Breast epithelium (tissue), 4 donors: ENCODE measurements around the gene RGS12. TPM values are rescaled to one million over a fixed set of nuclear protein-coding genes. Genes with fewer than 3 reads are reported as not detected.

Experiments used
- DNase-seq, 2 donors: peaks; one replicate each; pipeline ENCODE4 v3.0.0-alpha.2; 2019; ENCODE audit warnings: low spot score in 2 of 2
- H3K27ac ChIP-seq, 2 donors: fragments of 200-600 bp; sonication (generic) in 1 of 2; one replicate each; pipeline ENCODE4 v1.5.1; 2016 to 2019; ENCODE audit warnings: mild to moderate bottlenecking in 1 of 2
- H3K27me3 ChIP-seq, 2 donors: fragments of 200-600 bp; sonication (generic) in 1 of 2; one replicate each; pipeline versions ENCODE4 v1.5.1 to v1.6.0; 2017 to 2019; ENCODE audit warnings: control low read depth in 1 of 2, mild to moderate bottlenecking in 1 of 2
- H3K36me3 ChIP-seq: fragments of 200-600 bp; one replicate; pipeline ENCODE4 v1.5.1; 2019
- H3K4me1 ChIP-seq, 2 donors: fragments of 200-600 bp; sonication (generic); one replicate each; pipeline ENCODE4 v1.5.1; 2016 to 2019; ENCODE audit warnings: control low read depth in 1 of 2
- H3K4me3 ChIP-seq, 3 donors: fragments of 200-600 bp; sonication (generic); 1 replicate in 2 of 3; 2 replicates in 1 of 3; pipeline ENCODE4 v1.5.1; 2016 to 2019; ENCODE audit warnings: mild to moderate bottlenecking in 3 of 3, moderate library complexity in 2 of 3
- H3K9me3 ChIP-seq, 2 donors: fragments of 200-600 bp; sonication (generic) in 1 of 2; one replicate each; pipeline ENCODE4 v1.5.1; 2016 to 2019; ENCODE audit warnings: control low read depth in 1 of 2
- POLR2A ChIP-seq: fragments of 450-650 bp; IDR thresholded peaks from one replicate; pipeline ENCODE4 v1.6.1; 2016; ENCODE audit warnings: antibody characterized with exemption, mild to moderate bottlenecking, moderate library complexity
- POLR2AphosphoS5 ChIP-seq, 3 donors: sonication (generic); formaldehyde crosslinking; IDR thresholded peaks; one replicate each; pipeline ENCODE4 v1.6.1; 2017; ENCODE audit warnings: antibody characterized with exemption in 3 of 3
- intact Hi-C: fragments of 100-400 bp; cut with DNase I; formaldehyde crosslinking; loops from one replicate; pipeline ENCODE4 v1.15.1; 2023; ENCODE audit warnings: low total_unique reads
- total RNA-seq, 3 donors: library from RNA; depleted of rRNA; stranded (reverse); fragments of >200 nt; gene quantifications; one replicate each; pipeline ENCODE4 v1.1.0, GENCODE V29; 2016
- TF ChIP-seq, protein P1 (sequence below), 3 donors: fragments of 450-650 bp; IDR thresholded peaks; one replicate each; pipeline ENCODE4 v1.5.1; 2016 to 2017; ENCODE audit warnings: antibody characterized with exemption in 3 of 3, mild to moderate bottlenecking in 3 of 3, moderate library complexity in 3 of 3

The RGS12 gene
- total RNA-seq, 3 donors from 2014 or later: 24.3 to 94.5 (median 29.9) TPM

GRCh38 chr4:3245676-3246075 is 47.1 kb upstream of the RGS12 start:
- intact Hi-C loops: no loop called here
- DNase-seq: no peak
- H3K4me1 ChIP-seq: no peaks in the 10 kb centered on the region
- no peaks in the 10 kb centered on the region for H3K27me3 ChIP-seq
- TF ChIP-seq, protein P1, sequence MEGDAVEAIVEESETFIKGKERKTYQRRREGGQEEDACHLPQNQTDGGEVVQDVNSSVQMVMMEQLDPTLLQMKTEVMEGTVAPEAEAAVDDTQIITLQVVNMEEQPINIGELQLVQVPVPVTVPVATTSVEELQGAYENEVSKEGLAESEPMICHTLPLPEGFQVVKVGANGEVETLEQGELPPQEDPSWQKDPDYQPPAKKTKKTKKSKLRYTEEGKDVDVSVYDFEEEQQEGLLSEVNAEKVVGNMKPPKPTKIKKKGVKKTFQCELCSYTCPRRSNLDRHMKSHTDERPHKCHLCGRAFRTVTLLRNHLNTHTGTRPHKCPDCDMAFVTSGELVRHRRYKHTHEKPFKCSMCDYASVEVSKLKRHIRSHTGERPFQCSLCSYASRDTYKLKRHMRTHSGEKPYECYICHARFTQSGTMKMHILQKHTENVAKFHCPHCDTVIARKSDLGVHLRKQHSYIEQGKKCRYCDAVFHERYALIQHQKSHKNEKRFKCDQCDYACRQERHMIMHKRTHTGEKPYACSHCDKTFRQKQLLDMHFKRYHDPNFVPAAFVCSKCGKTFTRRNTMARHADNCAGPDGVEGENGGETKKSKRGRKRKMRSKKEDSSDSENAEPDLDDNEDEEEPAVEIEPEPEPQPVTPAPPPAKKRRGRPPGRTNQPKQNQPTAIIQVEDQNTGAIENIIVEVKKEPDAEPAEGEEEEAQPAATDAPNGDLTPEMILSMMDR (IDR thresholded peaks at IDR 0.05): no peak
- TF ChIP-seq POLR2A (no peak), POLR2AphosphoS5 (IDR thresholded peaks at IDR 0.05) (no peak)
- H3K36me3 ChIP-seq: no peaks in the 10 kb centered on the region
- H3K4me3 ChIP-seq: no peak overlapping the region
- H3K27ac ChIP-seq: no peak overlapping the region
- H3K9me3 ChIP-seq: no peaks in the 10 kb centered on the region

- Histone ChIP-seq H3K36me3 (no peaks in the 10 kb centered on the region), H3K27ac (no peak overlapping the region), H3K27me3 (no peaks in the 10 kb centered on the region), H3K9me3 (no peaks in the 10 kb centered on the region), H3K4me3 (no peak overlapping the region), H3K4me1 (no peaks in the 10 kb centered on the region)
- TF ChIP-seq POLR2A (no peak), POLR2AphosphoS5 (IDR thresholded peaks at IDR 0.05) (no peak)
- TF ChIP-seq, protein P1 (IDR thresholded peaks at IDR 0.05): no peak
- no peak for DNase-seq
- intact Hi-C loops: no loop called here
Observed at GRCh38 chr4:3246458-3247398, 46.1 kb upstream of the RGS12 start.

DNA sequence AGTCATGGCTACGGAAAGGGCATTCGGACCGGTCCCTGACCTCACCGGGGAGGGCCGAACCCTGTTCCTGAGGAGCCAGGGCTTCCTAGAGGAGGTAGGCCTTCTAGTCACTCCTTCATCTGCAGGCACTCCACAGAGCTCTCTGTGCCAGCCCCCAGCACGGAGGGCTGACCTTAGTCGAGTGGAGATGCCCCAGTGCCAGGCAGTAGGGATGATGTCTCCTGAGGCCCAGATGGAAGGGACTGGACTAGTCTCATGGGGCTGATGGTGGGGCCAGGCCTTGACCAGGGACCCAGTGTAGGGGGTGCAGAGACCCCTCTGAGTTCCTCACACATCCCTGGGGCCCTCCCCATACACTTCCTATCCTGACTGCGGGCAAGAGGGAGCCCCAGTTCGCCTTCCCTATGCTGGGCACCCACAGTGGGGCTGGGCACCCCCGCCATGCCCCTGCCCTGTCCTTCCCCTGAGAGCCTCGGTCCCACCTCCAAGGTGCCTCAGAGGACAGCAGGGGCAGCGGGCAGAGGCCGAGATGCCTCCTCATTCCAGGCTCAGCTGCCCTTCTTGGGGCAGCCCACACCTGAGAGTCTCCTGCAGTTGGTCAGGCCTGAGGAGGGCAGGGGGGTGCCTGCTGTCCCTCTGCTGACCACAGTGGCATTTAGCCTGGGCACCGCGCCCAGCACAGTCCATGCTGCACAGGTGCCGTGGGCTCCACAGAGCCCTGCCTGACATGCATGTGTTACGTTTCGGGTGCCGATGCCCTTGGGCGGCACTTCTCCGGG is 45.2 kb upstream of the RGS12 start:
- TF ChIP-seq, protein P1 (IDR thresholded peaks at IDR 0.05): no peak
- TF ChIP-seq POLR2AphosphoS5 (IDR thresholded peaks at IDR 0.05) (no peak), POLR2A (no peak)
- H3K9me3 ChIP-seq: no peaks in the 10 kb centered on the region
- no peak for DNase-seq
- H3K36me3 ChIP-seq: no peaks in the 10 kb centered on the region
- H3K27me3 ChIP-seq: no peaks in the 10 kb centered on the region
- intact Hi-C loops: no loop called here
- H3K27ac ChIP-seq: no peak overlapping the region
- no peaks in the 10 kb centered on the region for H3K4me1 ChIP-seq
- H3K4me3 ChIP-seq: no peak overlapping the region

DNA sequence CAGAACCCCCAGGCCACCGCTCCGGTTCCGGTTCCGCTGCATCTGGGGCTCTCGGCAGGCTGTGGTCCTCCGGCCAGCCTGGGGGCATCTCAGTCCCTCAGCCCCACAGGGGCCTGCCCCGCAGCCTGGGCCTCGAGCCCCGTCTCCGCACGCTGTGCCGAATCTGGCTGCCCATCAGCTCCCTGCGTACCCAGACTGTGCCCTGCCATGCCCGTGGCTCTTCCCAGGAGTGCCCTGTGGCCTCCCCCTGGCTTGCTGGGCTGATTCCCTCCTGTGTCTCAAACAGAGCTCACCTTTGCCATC is 44.7 kb upstream of the RGS12 start:
- Histone ChIP-seq H3K4me1 (no peaks in the 10 kb centered on the region), H3K9me3 (no peaks in the 10 kb centered on the region), H3K4me3 (no peak overlapping the region), H3K27ac (no peak overlapping the region), H3K27me3 (no peaks in the 10 kb centered on the region), H3K36me3 (no peaks in the 10 kb centered on the region)
- TF ChIP-seq POLR2A (no peak), POLR2AphosphoS5 (IDR thresholded peaks at IDR 0.05) (no peak)
- TF ChIP-seq, protein P1 (IDR thresholded peaks at IDR 0.05): no peak
- intact Hi-C loops: no loop called here
- DNase-seq: no peak
